H9 (cell line): ENCODE results near the gene ATF7. TPM values are rescaled to one million over a fixed set of nuclear protein-coding genes. Genes with fewer than 3 reads are reported as not detected.

Source experiments
- DNase-seq: peaks from one replicate; pipeline ENCODE4 v3.0.0-alpha.2; 2017
- H2AFZ ChIP-seq: one replicate; pipeline ENCODE4 v1.6.1; 2013; ENCODE audit warnings: mild to moderate bottlenecking, low read length, control low read depth, moderate library complexity
- H2AK5ac ChIP-seq: 2 replicates; pipeline ENCODE4 v1.6.1; 2013; ENCODE audit warnings: low read length, control low read depth, mixed read lengths; ENCODE audit not compliant: insufficient read length
- H2BK120ac ChIP-seq: one replicate; pipeline ENCODE4 v1.6.1; 2013; ENCODE audit warnings: low read depth, mild to moderate bottlenecking, low read length, control low read depth, inconsistent platforms; ENCODE audit not compliant: poor library complexity, severe bottlenecking
- H2BK12ac ChIP-seq: 2 replicates; pipeline ENCODE4 v1.6.1; 2013; ENCODE audit warnings: low read length, control low read depth, mixed read lengths, low read depth; ENCODE audit not compliant: insufficient read length
- H2BK15ac ChIP-seq: 2 replicates; pipeline ENCODE4 v1.6.1; 2013; ENCODE audit warnings: low read depth, low read length, control low read depth
- H2BK20ac ChIP-seq: one replicate; pipeline ENCODE4 v1.6.1; 2013; ENCODE audit warnings: low read depth, mild to moderate bottlenecking, low read length, control low read depth, inconsistent platforms; ENCODE audit not compliant: poor library complexity, severe bottlenecking
- H2BK5ac ChIP-seq: 2 replicates; pipeline ENCODE4 v1.6.1; 2013; ENCODE audit warnings: low read length, control low read depth, mixed read lengths; ENCODE audit not compliant: insufficient read length
- H3K14ac ChIP-seq: 2 replicates; pipeline ENCODE4 v1.6.1; 2013; ENCODE audit warnings: low read length, control low read depth; ENCODE audit not compliant: insufficient read depth
- H3K18ac ChIP-seq: 2 replicates; pipeline ENCODE4 v1.6.1; 2013; ENCODE audit warnings: low read depth, mild to moderate bottlenecking, mixed read lengths, low read length, control low read depth; ENCODE audit not compliant: insufficient read length
- H3K23ac ChIP-seq: 2 replicates; pipeline ENCODE4 v1.6.1; 2013; ENCODE audit warnings: low read length, control low read depth, mixed read lengths, low read depth; ENCODE audit not compliant: insufficient read length
- H3K23me2 ChIP-seq: 2 replicates; pipeline ENCODE4 v1.6.1; 2013; ENCODE audit warnings: low read depth, mild to moderate bottlenecking, mixed read lengths, low read length, control low read depth; ENCODE audit not compliant: insufficient read length, poor library complexity, severe bottlenecking
- H3K27ac ChIP-seq: 2 replicates; pipeline ENCODE4 v1.5.1; 2013; ENCODE audit warnings: low read length, control low read depth, mixed read lengths, low read depth; ENCODE audit not compliant: insufficient read length
- H3K27me3 ChIP-seq: 2 replicates; pipeline ENCODE4 v1.6.1; 2013; ENCODE audit warnings: low read length, control low read depth, inconsistent platforms; ENCODE audit not compliant: insufficient read depth
- H3K4ac ChIP-seq: 2 replicates; pipeline ENCODE4 v1.6.1; 2013; ENCODE audit warnings: low read depth, mild to moderate bottlenecking, control low read depth, inconsistent platforms, low read length, moderate library complexity
- H3K4me1 ChIP-seq: 2 replicates; pipeline ENCODE4 v1.6.1; 2013; ENCODE audit warnings: low read length, control low read depth, inconsistent platforms; ENCODE audit not compliant: insufficient read depth
- H3K4me2 ChIP-seq: 2 replicates; pipeline ENCODE4 v1.6.1; 2013; ENCODE audit warnings: low read length, control low read depth, mixed read lengths; ENCODE audit not compliant: insufficient read length, insufficient read depth
- H3K56ac ChIP-seq: 2 replicates; pipeline ENCODE4 v1.6.1; 2013; ENCODE audit warnings: low read depth, mild to moderate bottlenecking, mixed read lengths, low read length, control low read depth; ENCODE audit not compliant: insufficient read length
- H3K79me1 ChIP-seq: 2 replicates; pipeline ENCODE4 v1.6.1; 2013; ENCODE audit warnings: low read depth, mild to moderate bottlenecking, moderate library complexity, low read length, control low read depth, inconsistent platforms; ENCODE audit not compliant: insufficient read depth, poor library complexity, severe bottlenecking
- H3K79me2 ChIP-seq: 2 replicates; pipeline ENCODE4 v1.6.1; 2013; ENCODE audit warnings: low read length, control low read depth, inconsistent platforms; ENCODE audit not compliant: insufficient read depth
- H3K9ac ChIP-seq: 2 replicates; pipeline ENCODE4 v1.6.1; 2013; ENCODE audit warnings: low read length, control low read depth, mixed read lengths; ENCODE audit not compliant: insufficient read length; ENCODE audit errors: extremely low read depth
- H3K9me3 ChIP-seq: one replicate; pipeline ENCODE4 v1.6.1; 2013; ENCODE audit warnings: low read depth, low read length, inconsistent platforms; ENCODE audit not compliant: control insufficient read depth
- H3T11ph ChIP-seq: one replicate; pipeline ENCODE4 v1.6.1; 2013; ENCODE audit warnings: mild to moderate bottlenecking, low read length, control low read depth, inconsistent platforms
- H4K20me1 ChIP-seq: one replicate; pipeline ENCODE4 v1.6.1; 2013; ENCODE audit not compliant: control insufficient read depth, insufficient read length, insufficient read depth
- H4K5ac ChIP-seq: 2 replicates; pipeline ENCODE4 v1.6.1; 2013; ENCODE audit warnings: low read depth, mild to moderate bottlenecking, mixed read lengths, low read length, control low read depth; ENCODE audit not compliant: insufficient read length
- H4K8ac ChIP-seq: replicated peaks from 2 replicates; pipeline ENCODE4 v1.6.1; 2013; ENCODE audit warnings: low read length, control low read depth, mixed read lengths, low read depth; ENCODE audit not compliant: insufficient read length
- H4K91ac ChIP-seq: 2 replicates; pipeline ENCODE4 v1.6.1; 2013; ENCODE audit warnings: low read depth, mild to moderate bottlenecking, moderate library complexity, mixed read lengths, low read length, control low read depth; ENCODE audit not compliant: insufficient read length
- H3K27ac Mint-ChIP-seq, 3 experiments: 2 replicates in 2 of 3; 3 replicates in 1 of 3; pipeline ENCODE4 v1.8.0; 2020 to 2021; ENCODE audit warnings: mixed read lengths in 3 of 3, mild to moderate bottlenecking in 1 of 3, moderate library complexity in 1 of 3
- H3K27me3 Mint-ChIP-seq: 2 replicates; pipeline ENCODE4 v1.8.0; 2021; ENCODE audit warnings: low read depth, mild to moderate bottlenecking, moderate library complexity, mixed read lengths
- H3K36me3 Mint-ChIP-seq, 3 experiments: 2 replicates in 2 of 3; 3 replicates in 1 of 3; pipeline ENCODE4 v1.8.0; 2020 to 2021; ENCODE audit warnings: low read depth in 3 of 3, mixed read lengths in 3 of 3; ENCODE audit not compliant: insufficient read depth in 1 of 3
- H3K4me1 Mint-ChIP-seq, 2 experiments: 2 replicates each; pipeline ENCODE4 v1.8.0; 2020; ENCODE audit warnings: mixed read lengths in 2 of 2
- H3K4me3 Mint-ChIP-seq, 2 experiments: 2 replicates in 1 of 2; 3 replicates in 1 of 2; pipeline ENCODE4 v1.8.0; 2020 to 2021; ENCODE audit warnings: mild to moderate bottlenecking in 2 of 2, mixed read lengths in 2 of 2, moderate library complexity in 1 of 2
- H3K9me3 Mint-ChIP-seq, 2 experiments: 2 replicates in 1 of 2; 3 replicates in 1 of 2; pipeline ENCODE4 v1.8.0; 2020; ENCODE audit warnings: mild to moderate bottlenecking in 2 of 2, mixed read lengths in 2 of 2, moderate library complexity in 1 of 2
- CTCF ChIP-seq: fragments of 200-600 bp; sonication (generic); conservative IDR thresholded peaks from 3 replicates; pipeline ENCODE4 v1.8.0; 2021; ENCODE audit warnings: antibody characterized with exemption, mild to moderate bottlenecking
- WGBS: extraction: QIAGEN DNeasy Blood & Tissue Kit; methylation state at CpG from one replicate; pipeline ENCODE4 v1.1.7; 2013; ENCODE audit warnings: missing lambda C conversion rate, low lambda C conversion rate, mixed read lengths; ENCODE audit not compliant: insufficient read length; ENCODE audit errors: extremely low coverage; 5-methylcytosine and 5-hydroxymethylcytosine counted together
- total RNA-seq: library from RNA; stranded (reverse); gene quantifications from 2 replicates; pipeline ENCODE4 v1.2.1, GENCODE V29; 2021

The ATF7 gene
- total RNA-seq, 1 experiment from 2014 or later = 17.7 TPM

- no peak overlapping the region for H3K9ac ChIP-seq
- no peak overlapping the region for H3T11ph ChIP-seq
- H2AK5ac ChIP-seq = no peak overlapping the region
- no peaks in the 10 kb centered on the region for H3K4me1 Mint-ChIP-seq
- H3K18ac ChIP-seq = no peak overlapping the region
- H4K20me1 ChIP-seq = no peaks in the 10 kb centered on the region
- no peaks in the 10 kb centered on the region for H3K4me1 ChIP-seq
- no peaks in the 10 kb centered on the region for H3K23me2 ChIP-seq
- no peaks in the 10 kb centered on the region for H3K27me3 Mint-ChIP-seq
- no peaks in the 10 kb centered on the region for H3K79me2 ChIP-seq
- H3K36me3 Mint-ChIP-seq = no peaks in the 10 kb centered on the region
- H2BK120ac ChIP-seq = no peak overlapping the region
- H3K27ac Mint-ChIP-seq = no peak overlapping the region; a peak in 1 of 7 replicates
- no peak overlapping the region for H2BK20ac ChIP-seq
- H3K9me3 Mint-ChIP-seq = peaks cover 0 to 2% of the 10 kb centered on the region in 2 experiments; a peak in 1 of 5 replicates
- H3K79me1 ChIP-seq = no peaks in the 10 kb centered on the region
- TF ChIP-seq CTCF = no peak
- H2BK15ac ChIP-seq = no peak overlapping the region
- no peak overlapping the region for H2AFZ ChIP-seq
- no peak overlapping the region for H2BK5ac ChIP-seq
- no peak overlapping the region for H3K4me2 ChIP-seq
- WGBS = no CpG with 5 or more reads among the region's 3 CpGs
- DNase-seq = no peak
- H3K4ac ChIP-seq = no peak overlapping the region
- H3K27me3 ChIP-seq = no peaks in the 10 kb centered on the region
- H3K4me3 Mint-ChIP-seq = no peak overlapping the region
- H3K9me3 ChIP-seq = no peaks in the 10 kb centered on the region
- no peak overlapping the region for H4K5ac ChIP-seq
- no peak overlapping the region for H2BK12ac ChIP-seq
- no peak overlapping the region for H3K14ac ChIP-seq
- H4K8ac ChIP-seq = no peak overlapping the region
- H4K91ac ChIP-seq = no peak overlapping the region
- no peak overlapping the region for H3K56ac ChIP-seq
- no peak overlapping the region for H3K27ac ChIP-seq
- H3K23ac ChIP-seq = no peak overlapping the region
Measured at GRCh38 chr12:53644133-53644532, 18.0 kb upstream of the ATF7 start.
